Brain microvascular endothelial cell (primary cell): Measurements from ENCODE around the gene XPO5.
"Not testable (repeated sequence)": the region's sequence is repeated elsewhere in the genome, so short reads cannot be mapped to it uniquely, and the experiment has no call there.

ENCODE experiments used
- DNase-seq: peaks from one replicate; pipeline ENCODE4 v3.0.0-alpha.2; 2020
- H3K27ac ChIP-seq: fragments of 250-450 bp; sonication (Bioruptor Pico); 2 replicates; pipeline ENCODE4 v1.5.1; 2020; ENCODE audit warnings: mild to moderate bottlenecking, moderate library complexity
- H3K27me3 ChIP-seq: fragments of 250-450 bp; sonication (Bioruptor Pico); replicated peaks from 2 replicates; pipeline ENCODE4 v1.5.1; 2020; ENCODE audit warnings: mild to moderate bottlenecking
- H3K36me3 ChIP-seq: fragments of 250-450 bp; sonication (Bioruptor Pico); replicated peaks from 2 replicates; pipeline ENCODE4 v1.5.1; 2020; ENCODE audit warnings: mild to moderate bottlenecking
- H3K4me3 ChIP-seq: 2 replicates; pipeline ENCODE4 v1.5.1; 2011; ENCODE audit warnings: low read depth, mild to moderate bottlenecking, control low read depth, low read length, moderate library complexity
- CTCF ChIP-seq: IDR thresholded peaks from 2 replicates; pipeline ENCODE4 v1.5.1; 2011; ENCODE audit warnings: low read depth, mild to moderate bottlenecking, moderate library complexity, low read length, control low read depth, inconsistent platforms; ENCODE audit errors: missing control alignments
- in situ Hi-C: cut with HindIII; loops from 2 replicates; pipeline ENCODE4 v1.10.0; 2017; ENCODE audit warnings: low sequenced_read_pairs, low pct_ligation_motif_present

XPO5 gene

DNA sequence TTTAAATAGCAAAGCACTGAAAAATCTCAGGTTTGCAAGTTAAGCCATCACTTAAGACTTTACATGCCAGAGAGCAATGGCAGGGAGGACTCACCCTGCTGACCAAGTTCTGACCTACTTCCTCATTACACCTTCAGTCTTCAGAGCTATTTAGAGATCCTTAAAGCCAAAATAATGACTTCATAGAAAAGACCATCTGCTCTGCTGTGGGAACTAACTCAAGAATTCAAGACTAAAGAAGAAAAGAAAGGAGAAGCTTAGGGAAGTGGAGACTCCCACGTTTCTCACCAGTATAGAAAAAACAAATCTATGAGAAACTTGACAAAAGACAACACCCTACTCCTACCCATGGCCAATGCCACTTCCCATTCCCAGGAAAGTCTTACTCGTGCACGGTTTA lies 28.6 kb downstream of the XPO5 start:
- H3K27me3 ChIP-seq = no peaks in the 10 kb centered on the region
- in situ Hi-C loops = no loop called here
- no peak overlapping the region for H3K4me3 ChIP-seq
- no peak overlapping the region for H3K27ac ChIP-seq
- H3K36me3 ChIP-seq = peaks cover 74% of the 10 kb centered on the region
- no peak for TF ChIP-seq CTCF
- DNase-seq = no peak

DNA sequence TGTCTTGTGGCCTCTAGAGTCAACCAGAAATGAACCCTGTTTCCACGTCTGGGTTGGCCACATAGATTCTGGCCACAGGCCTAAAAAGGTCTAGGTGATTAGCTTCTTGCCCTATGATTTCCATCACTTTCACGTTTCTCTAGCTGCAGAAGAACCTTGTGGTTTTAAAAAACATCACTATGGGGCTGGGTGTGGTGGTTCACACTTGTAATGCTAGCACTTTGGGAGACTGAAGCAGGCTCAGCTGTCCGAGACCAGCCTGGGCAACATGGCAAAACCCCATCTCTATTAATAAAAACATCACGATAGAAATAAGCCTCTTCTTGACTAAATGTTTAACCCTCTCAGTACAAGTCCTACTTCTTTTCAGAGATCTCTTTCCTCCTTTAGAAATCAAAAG lies 31.4 kb downstream of the XPO5 start:
- in situ Hi-C loops = no loop called here
- no peak for TF ChIP-seq CTCF
- no peaks in the 10 kb centered on the region for H3K27me3 ChIP-seq
- peaks cover 67% of the 10 kb centered on the region for H3K36me3 ChIP-seq
- H3K4me3 ChIP-seq = no peak overlapping the region
- no peak overlapping the region for H3K27ac ChIP-seq
- no peak for DNase-seq

DNA sequence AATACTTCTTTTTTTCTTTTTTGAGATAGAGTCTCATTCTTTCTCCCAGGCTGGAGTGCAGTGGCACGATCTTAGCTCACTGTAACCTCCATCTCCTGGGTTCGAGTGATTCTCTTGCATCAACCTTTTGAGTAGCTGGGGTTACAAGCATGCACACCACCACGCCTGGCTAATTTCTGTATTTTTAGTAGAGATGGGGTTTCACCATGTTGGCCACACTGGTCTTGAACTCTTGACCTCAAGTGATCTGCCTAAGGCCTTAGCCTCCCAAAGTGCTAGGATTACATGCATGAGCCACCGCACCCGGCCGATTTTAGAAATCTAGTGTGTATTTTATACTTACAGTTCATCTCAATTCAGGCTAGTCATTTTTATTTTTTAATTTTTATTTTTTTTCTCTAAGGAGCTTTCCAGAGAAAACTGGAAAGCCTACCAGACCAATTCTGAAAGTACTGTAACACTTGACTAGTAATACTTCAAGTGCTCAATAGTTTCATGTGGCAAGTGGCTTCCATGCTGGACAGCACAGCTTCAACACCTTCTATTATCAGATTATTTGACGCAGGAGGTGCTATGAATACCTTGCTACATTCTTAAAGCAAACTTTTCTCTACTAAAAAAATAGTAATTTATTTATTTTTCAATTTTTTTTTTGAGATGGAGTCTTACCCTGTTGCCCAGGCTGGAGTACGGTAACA lies 33.9 kb downstream of the XPO5 start:
- no peak for TF ChIP-seq CTCF
- no peak for DNase-seq
- peaks cover 59% of the 10 kb centered on the region for H3K36me3 ChIP-seq
- in situ Hi-C loops = no loop called here
- H3K27me3 ChIP-seq = no peaks in the 10 kb centered on the region
- H3K27ac ChIP-seq = no peak overlapping the region
- H3K4me3 ChIP-seq = no peak overlapping the region

- H3K4me3 ChIP-seq = no peak overlapping the region
- H3K27me3 ChIP-seq = no peaks in the 10 kb centered on the region
- no peak overlapping the region for H3K27ac ChIP-seq
- in situ Hi-C loops = no loop called here
- TF ChIP-seq CTCF = no peak
- DNase-seq = no peak
- peaks cover 55% of the 10 kb centered on the region for H3K36me3 ChIP-seq
These were observed 35.3 kb downstream of the XPO5 start for GRCh38 chr6:43540507-43540906.

GRCh38 chr6:43539409-43539808 lies 36.4 kb downstream of the XPO5 start:
- H3K4me3 ChIP-seq, DNase-seq, H3K27ac ChIP-seq, in situ Hi-C loops, H3K27me3 ChIP-seq: not testable (repeated sequence)
- H3K36me3 ChIP-seq = peaks cover 51% of the 10 kb centered on the region

DNA sequence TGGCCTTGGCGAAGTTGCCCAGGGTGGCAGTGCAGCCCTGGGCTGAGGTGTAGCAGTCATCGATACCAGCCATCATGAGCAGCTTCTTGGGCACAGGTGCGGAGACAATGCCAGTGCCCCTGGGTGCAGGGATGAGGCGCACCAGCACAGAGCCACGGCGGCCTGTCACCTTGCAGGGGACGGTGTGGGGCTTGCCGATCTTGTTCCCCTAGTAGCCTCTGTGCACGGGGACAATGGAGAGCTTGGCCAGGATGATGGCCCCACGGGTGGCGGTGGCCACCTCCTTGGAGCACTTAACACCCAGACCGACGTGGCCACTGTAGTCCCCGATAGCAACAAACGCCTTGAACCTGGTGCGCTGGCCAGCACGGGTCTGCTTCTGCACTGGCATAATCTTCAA lies 36.9 kb downstream of the XPO5 start:
- H3K36me3 ChIP-seq = peaks cover 48% of the 10 kb centered on the region
- H3K27me3 ChIP-seq, H3K27ac ChIP-seq, H3K4me3 ChIP-seq, in situ Hi-C loops, DNase-seq: not testable (repeated sequence)

DNA sequence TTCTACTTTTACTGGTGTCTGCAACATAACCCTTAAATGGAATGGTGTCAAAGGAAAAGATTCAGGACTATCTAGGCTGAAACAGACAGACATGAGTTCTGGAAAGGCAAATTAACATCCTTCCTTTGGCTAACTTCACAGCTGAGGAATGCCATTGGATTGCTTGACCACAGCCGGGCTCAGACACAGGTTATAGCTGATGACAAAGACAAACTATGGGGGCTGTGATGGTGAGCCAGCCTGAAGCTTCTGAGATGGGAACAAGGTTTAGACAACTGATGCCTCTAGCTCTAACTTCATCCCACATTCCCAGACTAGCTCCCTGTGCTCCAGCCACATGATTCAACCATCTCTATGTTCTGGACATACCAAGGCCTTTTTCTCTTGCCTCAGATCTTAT lies 43.6 kb downstream of the XPO5 start:
- H3K36me3 ChIP-seq = peaks cover 56% of the 10 kb centered on the region
- no peaks in the 10 kb centered on the region for H3K27me3 ChIP-seq
- in situ Hi-C loops = no loop called here
- H3K4me3 ChIP-seq = no peak overlapping the region
- no peak for DNase-seq
- H3K27ac ChIP-seq = no peak overlapping the region
- no peak for TF ChIP-seq CTCF
